NCI-H226 (cell line): ENCODE measurements around the gene USO1.

Experiments
- DNase-seq: peaks from one replicate; pipeline ENCODE4 v3.0.0-alpha.2; 2015

Gene USO1

DNA sequence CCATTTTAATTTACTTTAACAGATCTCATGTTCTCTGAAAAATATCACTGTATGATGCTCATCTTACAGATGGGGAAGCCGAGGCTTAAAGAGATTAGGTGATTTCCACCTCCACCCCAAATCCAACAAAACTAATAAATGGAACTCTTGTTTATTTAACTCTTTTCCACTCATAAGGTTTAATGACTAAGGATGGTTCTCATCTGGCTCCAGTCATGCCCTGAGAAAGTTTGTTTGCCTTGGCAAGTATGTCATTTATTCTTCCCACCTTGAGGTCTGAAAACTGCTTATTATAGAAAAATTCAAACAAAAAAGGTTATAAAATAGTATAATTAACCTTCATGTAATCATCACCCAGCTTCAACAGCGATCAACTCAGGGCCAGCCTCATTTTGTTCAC is 121.6 kb downstream of the USO1 start:
- DNase-seq = no peak

DNA sequence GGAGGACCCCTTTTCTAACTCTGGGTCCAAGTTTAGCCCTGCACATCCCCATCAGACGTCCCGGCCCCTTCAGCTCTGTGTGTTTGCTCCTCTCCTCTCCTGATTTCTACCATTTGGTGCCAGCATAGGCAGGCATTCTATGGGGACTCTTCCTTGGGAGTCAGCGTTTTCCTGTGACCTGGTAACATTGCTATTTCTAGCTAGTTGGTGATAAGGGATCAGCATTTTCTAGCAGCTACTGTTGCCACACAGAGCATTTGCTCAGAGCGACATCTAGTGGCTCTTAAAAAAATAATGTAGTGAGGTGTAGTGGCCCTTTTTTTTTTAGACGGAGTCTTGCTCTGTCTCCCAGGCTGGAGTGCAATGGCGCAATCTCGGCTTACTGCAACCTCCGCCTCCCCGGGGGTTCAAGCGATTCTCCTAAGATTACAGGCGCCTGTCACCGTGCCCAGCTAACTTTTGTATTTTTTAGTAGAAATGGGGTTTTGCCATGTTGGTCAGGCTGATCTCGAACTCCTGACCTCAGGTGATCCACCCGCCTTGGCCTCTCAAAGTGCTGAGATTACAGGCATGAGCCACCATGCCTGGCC is 123.9 kb downstream of the USO1 start:
- DNase-seq = peak; percentile 68

DNA sequence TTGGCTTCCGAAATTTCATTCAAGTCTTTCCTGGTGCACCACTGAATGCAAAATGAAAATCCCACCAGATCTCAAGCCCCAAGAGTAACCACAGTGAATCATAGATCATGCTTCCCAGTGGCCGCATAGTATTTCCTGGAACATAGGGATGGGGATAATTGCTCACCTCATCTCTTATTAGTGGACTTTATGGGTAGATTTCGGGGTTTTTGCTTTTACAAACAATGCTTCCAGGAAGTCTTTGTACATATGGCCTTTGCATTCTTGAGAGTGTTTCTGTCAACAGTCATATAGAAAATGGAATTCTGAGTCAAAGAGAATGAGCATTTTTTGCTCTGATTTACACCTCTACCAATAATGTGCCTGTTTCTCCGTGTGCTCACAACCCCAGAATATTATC is 124.5 kb downstream of the USO1 start:
- no peak for DNase-seq

DNA sequence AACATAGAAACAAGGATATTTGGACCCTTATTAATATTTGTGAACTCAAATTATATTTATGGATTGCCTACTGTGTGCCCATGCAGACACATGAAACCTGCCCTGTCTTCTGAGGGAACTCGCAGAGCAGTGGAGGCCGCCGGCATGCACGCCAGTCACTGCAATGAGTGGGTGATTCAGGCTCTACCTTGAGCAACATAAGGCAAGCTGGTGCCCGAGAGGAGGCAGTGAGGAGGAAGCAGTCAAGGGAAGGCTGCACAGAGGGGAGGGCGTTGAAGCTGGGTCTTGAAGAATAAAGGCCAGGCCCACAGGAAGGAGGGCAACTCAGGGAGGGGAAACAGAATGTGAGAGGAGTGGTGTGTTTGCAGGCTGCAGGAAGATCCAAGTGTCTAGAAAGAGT is 125.1 kb downstream of the USO1 start:
- DNase-seq = no peak

DNA sequence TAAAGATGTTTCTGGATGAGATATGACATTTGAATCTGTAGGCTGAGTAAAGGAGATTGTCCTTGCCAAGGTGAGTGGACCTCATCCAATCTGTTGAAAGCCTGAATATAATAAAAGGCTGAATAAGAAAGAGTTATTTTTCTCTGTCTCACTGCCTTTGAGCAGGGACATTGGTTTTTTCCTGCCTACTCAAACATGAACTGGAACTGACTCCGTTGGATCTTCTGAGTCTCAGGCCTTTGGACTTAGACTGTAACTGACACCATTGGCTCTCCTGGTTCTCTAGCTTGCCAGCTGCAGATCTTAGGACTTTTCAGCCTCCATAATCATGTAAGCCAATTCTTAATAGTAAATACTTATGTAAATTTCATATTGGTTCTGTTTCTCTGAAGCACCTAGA is 134.3 kb downstream of the USO1 start:
- DNase-seq = no peak

DNA sequence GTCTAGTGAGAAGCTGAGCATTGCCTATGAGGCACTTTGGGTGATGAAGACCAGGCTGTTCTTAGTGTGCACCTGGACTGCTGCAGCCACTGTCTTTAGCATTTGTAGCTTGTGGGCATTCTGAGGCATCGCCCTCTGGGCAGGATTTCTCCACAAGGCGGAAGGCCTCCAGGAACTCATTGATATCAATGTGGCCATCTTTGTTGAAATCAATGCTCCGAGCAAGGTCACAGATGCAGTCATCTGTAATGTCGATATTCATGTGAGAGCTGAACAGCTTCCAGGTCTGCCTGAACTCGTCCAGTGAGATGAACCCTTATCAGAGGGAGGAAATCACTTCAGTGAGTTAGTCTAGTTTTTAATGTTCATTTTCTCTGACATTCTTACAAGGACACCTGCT is 136.2 kb downstream of the USO1 start:
- DNase-seq = no peak
